HEK293 (cell line): Measurements from ENCODE around the gene SEMA4D.

Source experiments
- SCRT1 ChIP-seq: fragments of 450-650 bp; formaldehyde crosslinking; IDR thresholded peaks from 2 replicates; pipeline ENCODE4 v1.5.1; 2016; ENCODE audit warnings: missing biosample characterization, missing genetic modification characterization, borderline replicate concordance
- ZNF140 ChIP-seq: fragments of 450-650 bp; formaldehyde crosslinking; IDR thresholded peaks from 2 replicates; pipeline ENCODE4 v1.5.1; 2016; ENCODE audit warnings: missing biosample characterization, missing genetic modification characterization
- ZNF404 ChIP-seq: fragments of 450-650 bp; formaldehyde crosslinking; IDR thresholded peaks from 2 replicates; pipeline ENCODE4 v1.5.1; 2017; ENCODE audit warnings: missing biosample characterization, missing genetic modification characterization
- ZNF433 ChIP-seq: fragments of 450-650 bp; formaldehyde crosslinking; IDR thresholded peaks from 2 replicates; pipeline ENCODE4 v1.5.1; 2016; ENCODE audit warnings: missing biosample characterization, missing genetic modification characterization, low read depth
- TF ChIP-seq, protein P1 (sequence below): fragments of 450-650 bp; formaldehyde crosslinking; IDR thresholded peaks from 2 replicates; pipeline ENCODE4 v1.5.1; 2016; ENCODE audit warnings: missing biosample characterization, missing genetic modification characterization, low read depth
- TF ChIP-seq, protein P2 (sequence below): fragments of 450-650 bp; formaldehyde crosslinking; IDR thresholded peaks from 2 replicates; pipeline ENCODE4 v1.5.1; 2016; ENCODE audit warnings: missing biosample characterization, missing genetic modification characterization
- TF ChIP-seq, protein P3 (sequence below): fragments of 450-650 bp; formaldehyde crosslinking; IDR thresholded peaks from 2 replicates; pipeline ENCODE4 v1.5.1; 2016; ENCODE audit warnings: missing biosample characterization, missing genetic modification characterization

GRCh38 chr9:89452561-89452960, 45.4 kb downstream of the SEMA4D start:
- TF ChIP-seq, protein P1, sequence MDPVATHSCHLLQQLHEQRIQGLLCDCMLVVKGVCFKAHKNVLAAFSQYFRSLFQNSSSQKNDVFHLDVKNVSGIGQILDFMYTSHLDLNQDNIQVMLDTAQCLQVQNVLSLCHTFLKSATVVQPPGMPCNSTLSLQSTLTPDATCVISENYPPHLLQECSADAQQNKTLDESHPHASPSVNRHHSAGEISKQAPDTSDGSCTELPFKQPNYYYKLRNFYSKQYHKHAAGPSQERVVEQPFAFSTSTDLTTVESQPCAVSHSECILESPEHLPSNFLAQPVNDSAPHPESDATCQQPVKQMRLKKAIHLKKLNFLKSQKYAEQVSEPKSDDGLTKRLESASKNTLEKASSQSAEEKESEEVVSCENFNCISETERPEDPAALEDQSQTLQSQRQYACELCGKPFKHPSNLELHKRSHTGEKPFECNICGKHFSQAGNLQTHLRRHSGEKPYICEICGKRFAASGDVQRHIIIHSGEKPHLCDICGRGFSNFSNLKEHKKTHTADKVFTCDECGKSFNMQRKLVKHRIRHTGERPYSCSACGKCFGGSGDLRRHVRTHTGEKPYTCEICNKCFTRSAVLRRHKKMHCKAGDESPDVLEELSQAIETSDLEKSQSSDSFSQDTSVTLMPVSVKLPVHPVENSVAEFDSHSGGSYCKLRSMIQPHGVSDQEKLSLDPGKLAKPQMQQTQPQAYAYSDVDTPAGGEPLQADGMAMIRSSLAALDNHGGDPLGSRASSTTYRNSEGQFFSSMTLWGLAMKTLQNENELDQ (tag by site-specific recombination) = no peak
- TF ChIP-seq, protein P2, sequence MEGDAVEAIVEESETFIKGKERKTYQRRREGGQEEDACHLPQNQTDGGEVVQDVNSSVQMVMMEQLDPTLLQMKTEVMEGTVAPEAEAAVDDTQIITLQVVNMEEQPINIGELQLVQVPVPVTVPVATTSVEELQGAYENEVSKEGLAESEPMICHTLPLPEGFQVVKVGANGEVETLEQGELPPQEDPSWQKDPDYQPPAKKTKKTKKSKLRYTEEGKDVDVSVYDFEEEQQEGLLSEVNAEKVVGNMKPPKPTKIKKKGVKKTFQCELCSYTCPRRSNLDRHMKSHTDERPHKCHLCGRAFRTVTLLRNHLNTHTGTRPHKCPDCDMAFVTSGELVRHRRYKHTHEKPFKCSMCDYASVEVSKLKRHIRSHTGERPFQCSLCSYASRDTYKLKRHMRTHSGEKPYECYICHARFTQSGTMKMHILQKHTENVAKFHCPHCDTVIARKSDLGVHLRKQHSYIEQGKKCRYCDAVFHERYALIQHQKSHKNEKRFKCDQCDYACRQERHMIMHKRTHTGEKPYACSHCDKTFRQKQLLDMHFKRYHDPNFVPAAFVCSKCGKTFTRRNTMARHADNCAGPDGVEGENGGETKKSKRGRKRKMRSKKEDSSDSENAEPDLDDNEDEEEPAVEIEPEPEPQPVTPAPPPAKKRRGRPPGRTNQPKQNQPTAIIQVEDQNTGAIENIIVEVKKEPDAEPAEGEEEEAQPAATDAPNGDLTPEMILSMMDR (tag by site-specific recombination) = no peak
- TF ChIP-seq ZNF433 (tag by site-specific recombination) (no peak), ZNF404 (no peak), SCRT1 (tag by site-specific recombination) (no peak), ZNF140 (tag by site-specific recombination) (no peak)
- TF ChIP-seq, protein P3, sequence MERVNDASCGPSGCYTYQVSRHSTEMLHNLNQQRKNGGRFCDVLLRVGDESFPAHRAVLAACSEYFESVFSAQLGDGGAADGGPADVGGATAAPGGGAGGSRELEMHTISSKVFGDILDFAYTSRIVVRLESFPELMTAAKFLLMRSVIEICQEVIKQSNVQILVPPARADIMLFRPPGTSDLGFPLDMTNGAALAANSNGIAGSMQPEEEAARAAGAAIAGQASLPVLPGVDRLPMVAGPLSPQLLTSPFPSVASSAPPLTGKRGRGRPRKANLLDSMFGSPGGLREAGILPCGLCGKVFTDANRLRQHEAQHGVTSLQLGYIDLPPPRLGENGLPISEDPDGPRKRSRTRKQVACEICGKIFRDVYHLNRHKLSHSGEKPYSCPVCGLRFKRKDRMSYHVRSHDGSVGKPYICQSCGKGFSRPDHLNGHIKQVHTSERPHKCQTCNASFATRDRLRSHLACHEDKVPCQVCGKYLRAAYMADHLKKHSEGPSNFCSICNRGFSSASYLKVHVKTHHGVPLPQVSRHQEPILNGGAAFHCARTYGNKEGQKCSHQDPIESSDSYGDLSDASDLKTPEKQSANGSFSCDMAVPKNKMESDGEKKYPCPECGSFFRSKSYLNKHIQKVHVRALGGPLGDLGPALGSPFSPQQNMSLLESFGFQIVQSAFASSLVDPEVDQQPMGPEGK (tag by site-specific recombination) = no peak
